ENCODE results near the gene CLCN4. TPM values are rescaled to one million over a fixed set of nuclear protein-coding genes. Genes with fewer than 3 reads are reported as not detected.

Gene CLCN4
- total RNA-seq, 2 experiments from 2014 or later, result not detected

- no peaks in the 10 kb centered on the region for H3K27me3 Mint-ChIP-seq
- no peaks in the 10 kb centered on the region for H3K9me3 Mint-ChIP-seq
- no peak for TF ChIP-seq CTCF (IDR thresholded peaks at IDR 0.05)
- Histone ChIP-seq H3K27ac (ENCODE audit: low read depth in 1 of 2, low read length in 2 of 2) (no peak overlapping the region), H3K4me1 (ENCODE audit: insufficient read depth, low read length) (no peaks in the 10 kb centered on the region), H3K9me3 (ENCODE audit: control insufficient read depth in 1 of 2, insufficient read depth in 1 of 2, low read length in 2 of 2) (no peaks in the 10 kb centered on the region), H3K4me3 (ENCODE audit: low read length) (no peak overlapping the region), H3K36me3 (ENCODE audit: insufficient read depth, low read length) (no peaks in the 10 kb centered on the region), H3K27me3 (ENCODE audit: control insufficient read depth in 1 of 2, insufficient read depth in 2 of 2, low read length in 2 of 2) (no peaks in the 10 kb centered on the region)
- DNase-seq (no peak), ATAC-seq (ENCODE audit: poor library complexity) (no peak)
- ChIA-PET CTCF (no interaction called here), POLR2A (no interaction called here)
- H3K4me3 Mint-ChIP-seq, result no peak overlapping the region
- intact Hi-C loops (cut with DNase I, micrococcal nuclease), result no loop called here
- H3K4me1 Mint-ChIP-seq (ENCODE audit: low read depth), result no peaks in the 10 kb centered on the region
- no peaks in the 10 kb centered on the region for H3K36me3 Mint-ChIP-seq (ENCODE audit: low read depth)
- H3K27ac Mint-ChIP-seq, result no peak overlapping the region
Observed at GRCh38 chrX:10223781-10224180, 67.0 kb downstream of the CLCN4 start.

- Mint-ChIP-seq H3K27ac (no peak overlapping the region), H3K9me3 (no peaks in the 10 kb centered on the region), H3K27me3 (no peaks in the 10 kb centered on the region), H3K36me3 (ENCODE audit: low read depth) (no peaks in the 10 kb centered on the region), H3K4me3 (no peak overlapping the region), H3K4me1 (ENCODE audit: low read depth) (no peaks in the 10 kb centered on the region)
- no peak for ATAC-seq (ENCODE audit: poor library complexity)
- Histone ChIP-seq H3K27ac (ENCODE audit: low read depth in 1 of 2, low read length in 2 of 2) (no peak overlapping the region), H3K4me3 (ENCODE audit: low read length) (no peak overlapping the region), H3K36me3 (ENCODE audit: insufficient read depth, low read length) (no peaks in the 10 kb centered on the region), H3K27me3 (ENCODE audit: control insufficient read depth in 1 of 2, insufficient read depth in 2 of 2, low read length in 2 of 2) (no peaks in the 10 kb centered on the region), H3K4me1 (ENCODE audit: insufficient read depth, low read length) (no peaks in the 10 kb centered on the region), H3K9me3 (ENCODE audit: control insufficient read depth in 1 of 2, insufficient read depth in 1 of 2, low read length in 2 of 2) (no peaks in the 10 kb centered on the region)
- CTCF ChIA-PET, result no interaction called here
- no peak for TF ChIP-seq CTCF (IDR thresholded peaks at IDR 0.05)
- POLR2A ChIA-PET, result no interaction called here
- intact Hi-C loops (cut with DNase I, micrococcal nuclease), result no loop called here
- DNase-seq, result no peak
Observed at GRCh38 chrX:10230222-10230621, 73.4 kb downstream of the CLCN4 start.

GRCh38 chrX:10231461-10231860 is 74.7 kb downstream of the CLCN4 start:
- POLR2A ChIA-PET, result no interaction called here
- Mint-ChIP-seq H3K4me3 (no peak overlapping the region), H3K27ac (no peak overlapping the region)

More at GRCh38 chrX:10231461-10231860, 74.7 kb downstream of the CLCN4 start:
- Histone ChIP-seq H3K9me3 (ENCODE audit: control insufficient read depth in 1 of 2, insufficient read depth in 1 of 2, low read length in 2 of 2) (no peaks in the 10 kb centered on the region), H3K4me1 (ENCODE audit: insufficient read depth, low read length) (no peaks in the 10 kb centered on the region), H3K27ac (ENCODE audit: low read depth in 1 of 2, low read length in 2 of 2) (no peak overlapping the region), H3K4me3 (ENCODE audit: low read length) (no peak overlapping the region), H3K27me3 (ENCODE audit: control insufficient read depth in 1 of 2, insufficient read depth in 2 of 2, low read length in 2 of 2) (no peaks in the 10 kb centered on the region), H3K36me3 (ENCODE audit: insufficient read depth, low read length) (no peaks in the 10 kb centered on the region)
- no peak for TF ChIP-seq CTCF (IDR thresholded peaks at IDR 0.05)
- no peaks in the 10 kb centered on the region for H3K27me3 Mint-ChIP-seq
- ATAC-seq (ENCODE audit: poor library complexity) (no peak), DNase-seq (no peak)
- H3K9me3 Mint-ChIP-seq, result no peaks in the 10 kb centered on the region
- intact Hi-C loops (cut with DNase I, micrococcal nuclease), result no loop called here
- H3K36me3 Mint-ChIP-seq (ENCODE audit: low read depth), result no peaks in the 10 kb centered on the region
- CTCF ChIA-PET, result no interaction called here
- no peaks in the 10 kb centered on the region for H3K4me1 Mint-ChIP-seq (ENCODE audit: low read depth)

All from CD4-positive, alpha-beta T cell (primary cell).